ENCODE results near the gene LEMD2. TPM values are rescaled to one million over a fixed set of nuclear protein-coding genes. Genes with fewer than 3 reads are reported as not detected.

LEMD2 gene
- total RNA-seq, 1 donor from 2014 or later = 88.0 TPM

GRCh38 chr6:33816911-33817310, 28.0 kb upstream of the LEMD2 start:
- Mint-ChIP-seq H3K4me1 (no peaks in the 10 kb centered on the region), H3K27me3 (peaks cover 37% of the 10 kb centered on the region), H3K36me3 (ENCODE audit: low read depth) (no peaks in the 10 kb centered on the region), H3K9me3 (no peaks in the 10 kb centered on the region), H3K27ac (no peak overlapping the region), H3K4me3 (no peak overlapping the region)
- intact Hi-C loops (cut with micrococcal nuclease) = no loop called here
- no peak for ATAC-seq (ENCODE audit: low read depth)
- POLR2A ChIA-PET = no interaction called here
- CTCF ChIA-PET = no interaction called here
- no peak for TF ChIP-seq CTCF (IDR thresholded peaks at IDR 0.05)
- no peak for DNase-seq

GRCh38 chr6:33815854-33816253, 26.9 kb upstream of the LEMD2 start:
- no peak overlapping the region for H3K27ac Mint-ChIP-seq
- peaks cover 45% of the 10 kb centered on the region for H3K27me3 Mint-ChIP-seq
- ChIA-PET CTCF (no interaction called here), POLR2A (no interaction called here)
- ATAC-seq (ENCODE audit: low read depth) (no peak), DNase-seq (no peak)
- H3K36me3 Mint-ChIP-seq (ENCODE audit: low read depth) = no peaks in the 10 kb centered on the region
- no peak for TF ChIP-seq CTCF (IDR thresholded peaks at IDR 0.05)
- no peaks in the 10 kb centered on the region for H3K9me3 Mint-ChIP-seq
- intact Hi-C loops (cut with micrococcal nuclease) = no loop called here
- H3K4me3 Mint-ChIP-seq = no peak overlapping the region
- no peaks in the 10 kb centered on the region for H3K4me1 Mint-ChIP-seq

- ChIA-PET POLR2A (no interaction called here), CTCF (no interaction called here)
- DNase-seq (no peak), ATAC-seq (ENCODE audit: low read depth) (no peak)
- Mint-ChIP-seq H3K27me3 (peaks cover 53% of the 10 kb centered on the region), H3K9me3 (no peaks in the 10 kb centered on the region), H3K27ac (no peak overlapping the region), H3K4me1 (no peaks in the 10 kb centered on the region), H3K4me3 (no peak overlapping the region), H3K36me3 (ENCODE audit: low read depth) (no peaks in the 10 kb centered on the region)
- no peak for TF ChIP-seq CTCF (IDR thresholded peaks at IDR 0.05)
- intact Hi-C loops (cut with micrococcal nuclease) = no loop called here
Measured at GRCh38 chr6:33813990-33814985, 25.4 kb upstream of the LEMD2 start.

GRCh38 chr6:33813246-33813904, 24.4 kb upstream of the LEMD2 start:
- Mint-ChIP-seq H3K27ac (no peak overlapping the region), H3K4me3 (no peak overlapping the region), H3K27me3 (peaks cover 55% of the 10 kb centered on the region), H3K36me3 (ENCODE audit: low read depth) (no peaks in the 10 kb centered on the region), H3K9me3 (no peaks in the 10 kb centered on the region), H3K4me1 (no peaks in the 10 kb centered on the region)
- no peak for TF ChIP-seq CTCF (IDR thresholded peaks at IDR 0.05)
- DNase-seq (no peak), ATAC-seq (ENCODE audit: low read depth) (no peak)
- POLR2A ChIA-PET = no interaction called here
- intact Hi-C loops (cut with micrococcal nuclease) = no loop called here
- CTCF ChIA-PET = no interaction called here

- Mint-ChIP-seq H3K4me1 (peaks cover 4% of the 10 kb centered on the region), H3K36me3 (ENCODE audit: low read depth) (no peaks in the 10 kb centered on the region), H3K27ac (no peak overlapping the region), H3K4me3 (no peak overlapping the region), H3K27me3 (peaks cover 61% of the 10 kb centered on the region), H3K9me3 (no peaks in the 10 kb centered on the region)
- no peak for DNase-seq
- intact Hi-C loops (cut with micrococcal nuclease) = no loop called here
- no peak for ATAC-seq (ENCODE audit: low read depth)
- ChIA-PET CTCF (interaction anchor here (1.3 kb wide), 1 partner anchor 41 kb away, joined by 4 read pairs; no protein-coding TSS in a partner anchor), POLR2A (no interaction called here)
- no peak for TF ChIP-seq CTCF (IDR thresholded peaks at IDR 0.05)
Measured at GRCh38 chr6:33812669-33813068, 23.7 kb upstream of the LEMD2 start.

Measured in activated B cell treated with CpG ODN at 0.5 μM for 24 hours (primary cell).